Measurements from ENCODE around the gene TM4SF4.

Gene TM4SF4

DNA sequence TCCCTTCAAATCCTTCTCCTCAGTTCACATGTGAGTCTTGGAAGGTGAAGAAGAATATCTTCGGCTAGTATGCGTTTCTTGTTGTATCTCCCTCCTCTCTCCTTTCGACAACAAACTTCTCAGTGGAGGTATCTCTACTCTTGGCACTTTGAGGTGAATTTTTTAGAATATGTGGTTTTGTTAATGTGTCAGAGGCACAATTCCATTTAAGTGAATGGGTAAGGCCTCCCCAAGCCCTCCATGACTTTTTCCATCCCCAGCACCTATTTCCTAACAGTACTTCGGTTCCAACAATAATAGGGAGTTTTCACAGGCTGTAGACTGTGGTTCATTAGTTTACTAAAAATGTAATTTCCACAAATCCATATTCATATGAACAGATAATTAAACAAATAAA is 74.2 kb downstream of the TM4SF4 start:
- DNase-seq (ENCODE audit: low spot score), result no peak
- TF ChIP-seq, protein P1, sequence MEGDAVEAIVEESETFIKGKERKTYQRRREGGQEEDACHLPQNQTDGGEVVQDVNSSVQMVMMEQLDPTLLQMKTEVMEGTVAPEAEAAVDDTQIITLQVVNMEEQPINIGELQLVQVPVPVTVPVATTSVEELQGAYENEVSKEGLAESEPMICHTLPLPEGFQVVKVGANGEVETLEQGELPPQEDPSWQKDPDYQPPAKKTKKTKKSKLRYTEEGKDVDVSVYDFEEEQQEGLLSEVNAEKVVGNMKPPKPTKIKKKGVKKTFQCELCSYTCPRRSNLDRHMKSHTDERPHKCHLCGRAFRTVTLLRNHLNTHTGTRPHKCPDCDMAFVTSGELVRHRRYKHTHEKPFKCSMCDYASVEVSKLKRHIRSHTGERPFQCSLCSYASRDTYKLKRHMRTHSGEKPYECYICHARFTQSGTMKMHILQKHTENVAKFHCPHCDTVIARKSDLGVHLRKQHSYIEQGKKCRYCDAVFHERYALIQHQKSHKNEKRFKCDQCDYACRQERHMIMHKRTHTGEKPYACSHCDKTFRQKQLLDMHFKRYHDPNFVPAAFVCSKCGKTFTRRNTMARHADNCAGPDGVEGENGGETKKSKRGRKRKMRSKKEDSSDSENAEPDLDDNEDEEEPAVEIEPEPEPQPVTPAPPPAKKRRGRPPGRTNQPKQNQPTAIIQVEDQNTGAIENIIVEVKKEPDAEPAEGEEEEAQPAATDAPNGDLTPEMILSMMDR (IDR thresholded peaks at IDR 0.05; ENCODE audit: extremely low read depth, missing control alignments), result no peak

DNA sequence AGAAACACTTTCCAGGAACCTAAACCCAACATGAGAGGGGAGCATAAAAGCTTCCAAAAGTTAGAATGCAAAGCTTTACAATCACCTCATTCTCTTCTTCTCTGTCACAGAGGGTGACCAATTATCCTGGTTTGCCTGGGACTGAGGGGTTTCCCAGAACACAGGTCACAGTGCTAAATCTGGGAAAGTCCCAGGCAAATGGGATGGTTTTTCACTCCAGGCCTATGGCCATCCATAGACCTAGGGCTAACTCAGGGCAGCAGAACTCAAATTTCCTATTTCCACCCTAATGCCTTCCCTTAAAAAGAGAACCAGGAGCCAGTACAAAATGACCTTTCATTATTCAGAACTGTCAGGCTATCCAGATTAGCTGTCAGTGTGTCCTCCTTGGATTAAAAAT is 77.0 kb downstream of the TM4SF4 start:
- DNase-seq (ENCODE audit: low spot score), result no peak
- TF ChIP-seq, protein P1 (IDR thresholded peaks at IDR 0.05; ENCODE audit: extremely low read depth, missing control alignments), result no peak

DNA sequence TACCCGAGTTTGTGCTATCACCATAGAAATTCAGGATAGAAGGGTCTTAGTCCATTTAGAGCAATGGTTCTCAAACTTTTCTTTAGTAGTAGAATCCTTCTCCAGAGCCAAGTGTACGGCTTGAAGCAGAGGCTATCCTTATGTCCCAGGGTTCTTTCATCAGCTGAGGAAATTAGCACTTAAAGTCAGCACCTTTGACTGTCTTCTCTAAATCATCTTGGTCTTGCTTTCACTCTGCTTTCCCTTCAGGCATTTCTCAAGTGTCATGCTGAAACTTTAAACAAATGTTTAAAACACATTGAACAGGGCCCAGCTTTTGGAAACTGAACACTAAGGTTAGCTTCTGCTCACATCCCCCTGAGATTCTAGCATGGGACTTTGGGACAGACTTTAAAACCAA is 78.2 kb downstream of the TM4SF4 start:
- TF ChIP-seq, protein P1 (IDR thresholded peaks at IDR 0.05; ENCODE audit: extremely low read depth, missing control alignments), result no peak
- no peak for DNase-seq (ENCODE audit: low spot score)
